Trophoblast cell (in vitro differentiated cells and primary cell): Measurements from ENCODE around the gene ABCA7.

Experiments
- DNase-seq, 2 donors: peaks; one replicate each; pipeline ENCODE4 v3.0.0-alpha.2; 2016
- H2AFZ ChIP-seq: 2 replicates; pipeline ENCODE4 v1.6.1; 2013; ENCODE audit warnings: low read length, moderate library complexity, mild to moderate bottlenecking; ENCODE audit not compliant: insufficient read depth, poor library complexity
- H2AK5ac ChIP-seq: 2 replicates; pipeline ENCODE4 v1.6.1; 2013; ENCODE audit warnings: mild to moderate bottlenecking, low read length
- H2BK120ac ChIP-seq: 2 replicates; pipeline ENCODE4 v1.6.1; 2013; ENCODE audit warnings: low read length, mild to moderate bottlenecking, moderate library complexity; ENCODE audit not compliant: insufficient read depth, poor library complexity
- H2BK12ac ChIP-seq: 2 replicates; pipeline ENCODE4 v1.6.1; 2013; ENCODE audit warnings: mild to moderate bottlenecking, low read length, moderate library complexity
- H2BK5ac ChIP-seq: 2 replicates; pipeline ENCODE4 v1.6.1; 2013; ENCODE audit warnings: low read length, low read depth, moderate library complexity, mild to moderate bottlenecking; ENCODE audit not compliant: poor library complexity
- H3K14ac ChIP-seq: 2 replicates; pipeline ENCODE4 v1.6.1; 2013; ENCODE audit warnings: mild to moderate bottlenecking, low read length
- H3K18ac ChIP-seq: 2 replicates; pipeline ENCODE4 v1.6.1; 2013; ENCODE audit warnings: mild to moderate bottlenecking, low read length
- H3K23ac ChIP-seq: 2 replicates; pipeline ENCODE4 v1.6.1; 2013; ENCODE audit warnings: low read length
- H3K27ac ChIP-seq: 2 replicates; pipeline ENCODE4 v1.5.1; 2013; ENCODE audit warnings: low read depth, mild to moderate bottlenecking, inconsistent platforms, low read length, moderate library complexity
- H3K27me3 ChIP-seq: 2 replicates; pipeline ENCODE4 v1.6.1; 2013; ENCODE audit warnings: inconsistent platforms, mild to moderate bottlenecking, low read length, moderate library complexity; ENCODE audit not compliant: insufficient read depth
- H3K36me3 ChIP-seq, 2 experiments: 1 replicate in 1 of 2; 2 replicates in 1 of 2; pipeline ENCODE4 v1.6.1; 2013; ENCODE audit warnings: low read length in 2 of 2, mild to moderate bottlenecking in 2 of 2, moderate library complexity in 1 of 2; ENCODE audit not compliant: insufficient read depth in 2 of 2, control insufficient read depth in 1 of 2
- H3K4ac ChIP-seq: 2 replicates; pipeline ENCODE4 v1.6.1; 2013; ENCODE audit warnings: low read depth, mild to moderate bottlenecking, low read length, moderate library complexity
- H3K4me1 ChIP-seq, 2 experiments: 1 replicate in 1 of 2; 2 replicates in 1 of 2; pipeline ENCODE4 v1.6.1; 2013; ENCODE audit warnings: low read length in 2 of 2, mild to moderate bottlenecking in 2 of 2, moderate library complexity in 1 of 2; ENCODE audit not compliant: insufficient read depth in 2 of 2, control insufficient read depth in 1 of 2
- H3K4me2 ChIP-seq: 2 replicates; pipeline ENCODE4 v1.6.1; 2013; ENCODE audit warnings: inconsistent platforms, mild to moderate bottlenecking, low read length, moderate library complexity
- H3K4me3 ChIP-seq: 2 replicates; pipeline ENCODE4 v1.5.1; 2013; ENCODE audit warnings: mild to moderate bottlenecking, low read depth, low read length, inconsistent platforms
- H3K79me1 ChIP-seq: one replicate; pipeline ENCODE4 v1.6.1; 2013; ENCODE audit warnings: low read length
- H3K79me2 ChIP-seq: 2 replicates; pipeline ENCODE4 v1.6.1; 2013; ENCODE audit warnings: low read length, mild to moderate bottlenecking; ENCODE audit not compliant: control insufficient read depth, insufficient read depth, poor library complexity
- H3K9ac ChIP-seq: 2 replicates; pipeline ENCODE4 v1.6.1; 2013; ENCODE audit warnings: mild to moderate bottlenecking, low read length
- H3K9me3 ChIP-seq: 2 replicates; pipeline ENCODE4 v1.6.1; 2013; ENCODE audit warnings: low read depth, mild to moderate bottlenecking, control low read depth, inconsistent platforms, low read length; ENCODE audit not compliant: insufficient read depth
- H4K12ac ChIP-seq: 2 replicates; pipeline ENCODE4 v1.6.1; 2013; ENCODE audit warnings: low read depth, mild to moderate bottlenecking, low read length, moderate library complexity
- H4K8ac ChIP-seq: 2 replicates; pipeline ENCODE4 v1.6.1; 2013; ENCODE audit warnings: low read depth, mild to moderate bottlenecking, low read length, moderate library complexity
- H4K91ac ChIP-seq: one replicate; pipeline ENCODE4 v1.6.1; 2013; ENCODE audit warnings: low read depth, mild to moderate bottlenecking, low read length, moderate library complexity
- WGBS: extraction: QIAGEN DNeasy Blood & Tissue Kit; methylation state at CpG from one replicate; pipeline ENCODE4 v1.1.7; 2013; ENCODE audit warnings: missing lambda C conversion rate; ENCODE audit not compliant: insufficient read length, insufficient coverage; ENCODE audit errors: extremely low coverage; 5-methylcytosine and 5-hydroxymethylcytosine counted together

The ABCA7 gene

DNA sequence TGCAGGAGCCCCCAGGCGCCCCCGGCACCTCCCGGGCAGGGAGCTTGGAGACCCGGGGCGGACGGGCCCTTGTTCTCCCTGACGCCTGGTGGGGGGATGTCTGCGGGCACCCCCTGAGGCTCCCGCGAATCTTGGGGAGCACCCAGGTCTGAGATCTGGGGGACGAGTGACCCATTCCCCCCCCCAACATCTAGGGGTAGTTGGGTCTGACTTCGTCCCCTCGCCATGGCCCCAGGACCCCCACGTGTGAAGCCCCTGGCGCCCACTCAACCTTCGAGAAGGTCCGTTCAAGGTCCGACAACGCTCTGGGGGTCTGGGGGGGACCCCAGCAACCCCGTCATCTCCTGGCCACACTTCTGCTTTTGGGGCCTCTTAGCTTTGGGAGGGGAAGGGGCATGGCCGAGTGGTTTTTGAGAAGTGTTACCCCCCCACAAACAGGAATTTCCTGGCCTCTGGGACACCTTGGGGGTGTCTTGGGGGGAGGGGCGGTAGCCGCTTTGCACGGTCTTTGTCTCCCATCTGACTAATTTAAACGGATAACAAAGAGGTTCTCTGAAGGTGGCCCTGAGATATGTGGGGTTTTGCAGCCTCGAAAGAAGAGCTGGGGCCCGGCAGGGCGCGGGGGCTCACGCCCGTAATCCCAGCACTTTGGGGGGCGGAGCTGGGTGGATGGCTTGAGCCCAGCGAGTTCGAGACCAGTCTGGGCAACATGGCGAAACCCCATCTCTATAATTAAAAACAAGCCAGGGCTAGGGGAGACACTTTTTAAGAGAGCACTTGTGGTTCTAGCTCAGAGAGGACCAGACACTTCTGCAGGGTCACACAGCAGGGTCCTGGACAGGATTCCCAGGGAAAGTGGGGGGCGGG, 12.9 kb upstream of the ABCA7 start:
- Histone ChIP-seq H3K9me3 (peaks cover 4% of the 10 kb centered on the region), H3K23ac (no peak overlapping the region), H3K18ac (peak overlapping the region; percentile 97), H3K4ac (peak overlapping the region; percentile 100), H3K9ac (peak overlapping the region; percentile 99), H4K91ac (peak overlapping the region; percentile 92), H3K36me3 (peaks cover 16 to 18% of the 10 kb centered on the region in 2 experiments), H2BK5ac (peak overlapping the region; percentile 100), H3K14ac (peak overlapping the region; percentile 97), H3K4me2 (peak overlapping the region; percentile 90), H2BK12ac (peak overlapping the region; percentile 82), H3K4me3 (peak overlapping the region; percentile 97), H2AK5ac (peak overlapping the region; percentile 97), H2BK120ac (peak overlapping the region; percentile 98), H3K79me2 (peaks cover 36% of the 10 kb centered on the region), H2AFZ (peak overlapping the region; percentile 65), H3K27ac (peak overlapping the region; percentile 97), H3K79me1 (peaks cover 27% of the 10 kb centered on the region), H4K12ac (peak overlapping the region; percentile 81), H3K27me3 (no peaks in the 10 kb centered on the region), H4K8ac (peak overlapping the region; percentile 91), H3K4me1 (peaks cover 0 to 9% of the 10 kb centered on the region in 2 experiments)
- DNase-seq: no peak
- WGBS: no CpG with 5 or more reads among the region's 36 CpGs

DNA sequence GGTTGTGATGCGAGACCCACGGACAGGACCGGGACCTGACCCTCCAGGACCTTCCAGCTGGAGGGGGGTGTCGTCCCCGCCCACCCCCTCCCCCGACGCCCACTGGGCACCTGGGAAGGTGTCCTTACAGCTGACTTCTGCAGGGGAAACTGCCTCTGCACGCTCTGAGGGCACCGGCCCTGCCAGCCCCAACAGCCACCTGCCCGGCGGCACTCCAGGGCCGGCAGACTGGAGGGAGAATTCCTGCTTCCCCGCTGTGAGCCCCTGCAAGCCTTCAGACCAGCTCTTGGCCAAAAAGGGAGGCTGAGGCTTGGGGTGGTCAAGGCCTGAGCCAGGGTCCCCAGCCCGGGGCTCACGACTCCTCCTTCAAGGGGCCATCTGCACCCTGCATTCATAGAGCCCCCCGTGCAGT, 12.3 kb upstream of the ABCA7 start:
- Histone ChIP-seq H3K27ac (peak overlapping the region; percentile 97), H4K91ac (no peak overlapping the region), H3K27me3 (no peaks in the 10 kb centered on the region), H2BK120ac (peak overlapping the region; percentile 98), H4K8ac (peak overlapping the region; percentile 59), H3K23ac (no peak overlapping the region), H3K4ac (peak overlapping the region; percentile 100), H3K9ac (peak overlapping the region; percentile 99), H3K9me3 (peaks cover 4% of the 10 kb centered on the region), H3K4me1 (peaks cover 0 to 9% of the 10 kb centered on the region in 2 experiments), H3K79me2 (peaks cover 36% of the 10 kb centered on the region), H4K12ac (peak overlapping the region; percentile 21), H2BK5ac (peak overlapping the region; percentile 58), H3K4me3 (peak overlapping the region; percentile 97), H3K14ac (peak overlapping the region; percentile 16), H2AFZ (no peak overlapping the region), H3K4me2 (peak overlapping the region; percentile 90), H2BK12ac (no peak overlapping the region), H3K18ac (peak overlapping the region; percentile 82), H3K36me3 (peaks cover 23 to 25% of the 10 kb centered on the region in 2 experiments), H2AK5ac (peak overlapping the region; percentile 48), H3K79me1 (peaks cover 27% of the 10 kb centered on the region)
- no peak for DNase-seq
- WGBS: no CpG with 5 or more reads among the region's 16 CpGs

DNA sequence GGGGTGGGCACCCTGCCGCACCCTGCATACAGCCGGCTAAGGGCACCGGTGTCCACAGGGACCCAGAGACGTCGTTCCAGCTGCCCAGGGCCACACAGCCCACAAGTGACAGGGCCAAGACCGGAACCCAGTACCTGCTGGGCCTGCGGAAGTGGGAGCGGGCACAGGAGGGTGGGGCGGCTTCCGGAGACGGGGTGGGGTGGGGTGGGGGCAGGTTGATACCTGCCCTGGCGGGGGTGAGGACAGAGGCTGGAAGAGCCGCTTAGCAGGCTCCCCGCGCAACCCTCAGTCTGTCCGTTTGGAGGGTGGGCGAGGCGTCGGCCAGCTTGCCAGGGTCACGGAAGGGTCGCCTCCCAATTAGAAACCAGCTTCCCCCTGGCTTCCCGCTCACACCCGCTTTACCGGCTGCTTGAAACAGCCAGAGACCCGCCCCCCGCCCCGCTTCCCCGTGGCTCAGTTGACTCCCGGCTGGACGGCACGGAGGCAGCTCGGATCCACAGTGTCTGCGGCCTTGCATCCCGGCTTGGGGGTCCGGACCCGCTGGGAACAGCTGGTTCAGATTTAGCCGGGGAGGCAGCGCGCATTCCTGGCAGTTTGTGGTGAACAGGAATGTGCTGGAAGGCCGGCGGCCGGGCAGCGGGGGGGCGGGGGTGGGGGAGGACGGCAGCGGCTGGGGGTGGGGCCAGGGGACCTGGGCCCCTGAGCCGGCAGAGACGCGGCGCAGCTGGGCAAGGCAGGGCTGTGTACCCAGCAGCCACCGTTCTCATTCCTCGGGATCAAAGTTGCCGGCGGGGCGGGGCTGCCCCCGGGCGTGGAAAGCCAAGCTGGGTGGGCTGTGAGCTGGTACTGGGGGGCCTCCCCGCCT, 11.6 kb upstream of the ABCA7 start:
- Histone ChIP-seq H3K4me1 (peaks cover 0 to 9% of the 10 kb centered on the region in 2 experiments), H2AFZ (no peak overlapping the region), H3K27ac (peak overlapping the region; percentile 69)

DNA sequence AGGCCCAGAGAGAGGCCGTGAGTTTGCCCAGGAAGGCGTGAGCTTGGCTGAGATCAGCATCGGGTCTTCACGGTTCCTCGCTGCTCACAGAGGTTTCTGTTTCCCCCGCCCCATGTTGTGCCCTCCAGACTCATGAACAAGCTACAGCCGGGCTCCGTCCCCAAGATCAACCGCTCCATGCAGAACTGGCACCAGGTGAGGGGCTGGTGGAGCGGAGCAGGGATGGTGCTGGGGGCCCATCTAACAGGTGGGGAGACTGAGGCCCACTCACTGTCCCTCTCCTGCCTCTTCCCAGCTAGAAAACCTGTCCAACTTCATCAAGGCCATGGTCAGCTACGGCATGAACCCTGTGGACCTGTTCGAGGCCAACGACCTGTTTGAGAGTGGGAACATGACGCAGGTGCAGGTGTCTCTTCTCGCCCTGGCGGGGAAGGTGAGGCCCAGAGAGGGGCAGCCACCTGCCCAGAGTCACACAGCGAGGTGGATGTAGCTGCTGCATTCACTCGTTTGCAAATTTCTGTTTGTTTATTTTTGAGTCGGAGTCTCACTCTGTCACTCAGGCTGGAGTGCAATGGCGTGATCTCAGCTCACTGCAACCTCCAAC, 7.5 kb upstream of the ABCA7 start:
- Histone ChIP-seq H2BK120ac (no peak overlapping the region), H3K4me2 (no peak overlapping the region), H3K36me3 (peaks cover 48 to 54% of the 10 kb centered on the region in 2 experiments), H3K9ac (no peak overlapping the region), H3K27me3 (no peaks in the 10 kb centered on the region), H3K14ac (no peak overlapping the region), H2AFZ (no peak overlapping the region), H3K79me1 (peaks cover 13% of the 10 kb centered on the region), H3K27ac (no peak overlapping the region), H3K4me3 (no peak overlapping the region), H3K23ac (no peak overlapping the region), H3K4me1 (peaks cover 0 to 6% of the 10 kb centered on the region in 2 experiments), H3K9me3 (peaks cover 4% of the 10 kb centered on the region), H2BK12ac (no peak overlapping the region), H3K79me2 (peaks cover 21% of the 10 kb centered on the region), H2AK5ac (no peak overlapping the region), H3K4ac (peak overlapping the region; percentile 57), H4K8ac (no peak overlapping the region), H2BK5ac (no peak overlapping the region), H4K91ac (no peak overlapping the region), H3K18ac (no peak overlapping the region), H4K12ac (no peak overlapping the region)
- WGBS: no CpG with 5 or more reads among the region's 20 CpGs
- DNase-seq: no peak

More for the DNA sequence above, 11.6 kb upstream of the ABCA7 start:
- Histone ChIP-seq H3K79me2 (peaks cover 36% of the 10 kb centered on the region), H3K27me3 (no peaks in the 10 kb centered on the region), H4K12ac (peak overlapping the region; percentile 39), H3K23ac (no peak overlapping the region), H3K4me2 (peak overlapping the region; percentile 90), H3K9ac (peak overlapping the region; percentile 84), H3K4me3 (peak overlapping the region; percentile 97), H3K4ac (peak overlapping the region; percentile 100), H3K18ac (peak overlapping the region; percentile 82), H2BK120ac (peak overlapping the region; percentile 34), H3K14ac (peak overlapping the region; percentile 25), H4K91ac (peak overlapping the region; percentile 53), H4K8ac (peak overlapping the region; percentile 59), H2BK5ac (peak overlapping the region; percentile 58), H3K79me1 (peaks cover 27% of the 10 kb centered on the region), H2BK12ac (no peak overlapping the region), H2AK5ac (peak overlapping the region; percentile 82), H3K36me3 (peaks cover 28 to 30% of the 10 kb centered on the region in 2 experiments), H3K9me3 (peaks cover 4% of the 10 kb centered on the region)
- WGBS: no CpG with 5 or more reads among the region's 58 CpGs
- peak; percentile 47 to 52 for DNase-seq
